Measurements from ENCODE around the gene KCNE5.

The KCNE5 gene

DNA sequence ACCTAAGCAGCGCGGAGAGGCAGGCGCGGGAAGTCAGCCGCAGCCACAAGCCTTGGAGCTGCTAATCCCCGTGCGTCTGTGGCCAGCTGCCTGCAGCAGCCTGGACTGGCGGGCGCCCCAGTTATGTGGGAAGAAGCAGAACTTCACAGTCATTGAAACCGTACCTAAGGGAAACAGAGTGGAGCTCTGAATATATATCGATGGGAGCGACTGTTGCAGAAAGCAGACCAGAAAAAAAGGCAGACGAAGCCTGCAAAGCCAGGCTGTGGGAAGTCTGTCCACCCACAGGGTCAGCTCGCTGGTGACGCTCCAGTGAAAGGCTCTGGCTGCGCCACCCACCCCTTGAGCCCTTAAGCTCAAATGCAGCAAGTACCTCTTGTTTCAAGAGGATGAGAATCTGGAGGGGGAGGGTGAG, 24.7 kb downstream of the KCNE5 start:
- Histone ChIP-seq H2BK5ac (ENCODE audit: low read length) (no peak overlapping the region), H2BK120ac (ENCODE audit: low read depth, low read length) (no peak overlapping the region), H4K8ac (ENCODE audit: low read depth, low read length) (no peak overlapping the region), H3K18ac (ENCODE audit: low read length) (no peak overlapping the region), H3K27me3 (ENCODE audit: insufficient read depth, low read length, poor library complexity) (no peaks in the 10 kb centered on the region), H3K79me2 (ENCODE audit: control insufficient read depth, insufficient read depth, low read length) (no peaks in the 10 kb centered on the region), H2BK15ac (replicated peaks; ENCODE audit: low read depth) (no peak overlapping the region), H3K4me1 (ENCODE audit: control insufficient read depth, low read depth, low read length) (no peaks in the 10 kb centered on the region), H3K79me1 (ENCODE audit: low read length) (no peaks in the 10 kb centered on the region), H3K36me3 (ENCODE audit: control insufficient read depth, insufficient read depth, low read length) (no peaks in the 10 kb centered on the region), H3K4ac (ENCODE audit: low read depth, low read length) (no peak overlapping the region), H3K23ac (ENCODE audit: low read length) (no peak overlapping the region), H3K4me3 (ENCODE audit: low read length) (no peak overlapping the region), H4K5ac (ENCODE audit: low read length) (no peak overlapping the region), H3K27ac (ENCODE audit: low read depth, low read length) (no peak overlapping the region), H2AK5ac (ENCODE audit: low read length) (no peak overlapping the region), H3K9ac (ENCODE audit: low read length) (no peak overlapping the region), H3K4me2 (ENCODE audit: low read length) (no peak overlapping the region), H3K56ac (ENCODE audit: low read length) (no peak overlapping the region)
- peak; percentile 15 for DNase-seq
- no CpG with 5 or more reads among the region's 16 CpGs for WGBS (ENCODE audit: extremely low coverage, insufficient coverage, low lambda C conversion rate)

DNA sequence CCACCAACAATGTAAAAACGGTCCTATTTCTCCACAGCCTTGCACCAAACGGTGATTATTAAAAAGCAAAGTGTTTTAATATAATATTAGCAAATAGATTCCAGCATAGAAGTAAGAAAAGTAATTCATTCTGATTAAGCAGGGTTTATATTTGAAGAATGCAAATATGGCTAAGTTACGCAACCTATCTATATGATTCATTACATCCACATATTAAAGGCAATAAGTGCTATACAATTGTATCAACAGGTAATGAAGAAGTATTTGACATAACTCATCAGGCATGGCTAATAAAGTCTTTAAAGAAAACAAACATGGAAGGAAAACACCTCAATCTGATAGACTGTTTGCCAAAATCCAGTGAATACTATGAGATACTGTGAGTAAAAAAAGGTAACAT, 29.0 kb downstream of the KCNE5 start:
- H4K8ac ChIP-seq (ENCODE audit: low read depth, low read length), result no peak overlapping the region
- H3K9ac ChIP-seq (ENCODE audit: low read length), result no peak overlapping the region
- H2AK5ac ChIP-seq (ENCODE audit: low read length), result no peak overlapping the region
- no peak overlapping the region for H4K5ac ChIP-seq (ENCODE audit: low read length)
- H3K79me2 ChIP-seq (ENCODE audit: control insufficient read depth, insufficient read depth, low read length), result no peaks in the 10 kb centered on the region
- H2BK120ac ChIP-seq (ENCODE audit: low read depth, low read length), result no peak overlapping the region
- no peaks in the 10 kb centered on the region for H3K79me1 ChIP-seq (ENCODE audit: low read length)
- no peak overlapping the region for H2BK15ac ChIP-seq (replicated peaks; ENCODE audit: low read depth)
- no peaks in the 10 kb centered on the region for H3K27me3 ChIP-seq (ENCODE audit: insufficient read depth, low read length, poor library complexity)
- H3K4me1 ChIP-seq (ENCODE audit: control insufficient read depth, low read depth, low read length), result no peaks in the 10 kb centered on the region
- H3K56ac ChIP-seq (ENCODE audit: low read length), result no peak overlapping the region
- no peak overlapping the region for H3K18ac ChIP-seq (ENCODE audit: low read length)
- H3K36me3 ChIP-seq (ENCODE audit: control insufficient read depth, insufficient read depth, low read length), result no peaks in the 10 kb centered on the region
- no peak overlapping the region for H3K27ac ChIP-seq (ENCODE audit: low read depth, low read length)
- H2BK5ac ChIP-seq (ENCODE audit: low read length), result no peak overlapping the region
- no peak overlapping the region for H3K4me3 ChIP-seq (ENCODE audit: low read length)
- no peak for DNase-seq
- H3K4ac ChIP-seq (ENCODE audit: low read depth, low read length), result no peak overlapping the region
- H3K4me2 ChIP-seq (ENCODE audit: low read length), result no peak overlapping the region
- no CpG with 5 or more reads among the region's 3 CpGs for WGBS (ENCODE audit: extremely low coverage, insufficient coverage, low lambda C conversion rate)
- H3K23ac ChIP-seq (ENCODE audit: low read length), result no peak overlapping the region

DNA sequence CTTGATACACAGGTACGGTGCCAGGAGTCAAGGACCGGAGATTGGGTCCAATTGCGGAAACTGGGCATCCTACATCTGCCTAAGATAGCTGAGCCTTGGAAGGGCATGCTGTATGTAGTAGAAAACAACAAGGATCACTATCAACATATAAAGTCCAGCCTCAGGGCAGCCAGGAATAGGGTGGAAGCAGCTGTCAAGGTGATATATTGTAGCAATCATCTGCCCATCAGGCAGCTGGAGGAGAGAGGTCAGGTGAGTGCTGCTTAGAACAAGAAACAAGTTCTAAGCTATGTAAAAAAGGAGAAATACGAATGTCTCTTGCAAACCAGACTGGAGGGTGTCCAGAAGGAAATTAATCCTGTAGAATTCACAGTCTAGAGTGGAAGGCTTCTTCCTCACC, 34.8 kb downstream of the KCNE5 start:
- no peaks in the 10 kb centered on the region for H3K27me3 ChIP-seq (ENCODE audit: insufficient read depth, low read length, poor library complexity)
- H3K79me1 ChIP-seq (ENCODE audit: low read length), result no peaks in the 10 kb centered on the region

DNA sequence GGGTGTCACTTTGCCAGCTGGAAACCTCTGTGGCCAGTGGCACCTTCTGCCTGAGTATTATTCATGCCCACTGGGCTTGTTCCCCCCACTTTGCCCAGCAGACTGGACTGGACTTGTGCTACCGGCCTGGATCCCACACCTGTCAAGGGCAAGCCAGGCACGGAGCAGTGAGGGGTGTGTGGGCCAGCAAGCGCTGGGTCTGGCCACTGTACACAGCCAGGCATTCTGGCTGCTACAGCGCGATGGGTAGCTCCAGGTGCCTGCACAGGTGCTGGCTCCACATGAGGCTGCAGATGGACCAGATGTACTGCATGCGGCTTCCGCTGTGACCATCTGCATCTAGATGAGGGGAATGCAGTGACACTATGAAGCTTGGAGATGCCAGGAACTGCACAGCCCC, 39.5 kb downstream of the KCNE5 start:
- WGBS (ENCODE audit: extremely low coverage, insufficient coverage, low lambda C conversion rate), result no CpG with 5 or more reads among the region's 7 CpGs
- Histone ChIP-seq H2BK120ac (ENCODE audit: low read depth, low read length) (no peak overlapping the region), H3K27ac (ENCODE audit: low read depth, low read length) (no peak overlapping the region), H2BK5ac (ENCODE audit: low read length) (no peak overlapping the region), H3K9ac (ENCODE audit: low read length) (no peak overlapping the region), H3K79me2 (ENCODE audit: control insufficient read depth, insufficient read depth, low read length) (no peaks in the 10 kb centered on the region), H2BK15ac (replicated peaks; ENCODE audit: low read depth) (no peak overlapping the region), H3K56ac (ENCODE audit: low read length) (no peak overlapping the region), H3K4me2 (ENCODE audit: low read length) (no peak overlapping the region), H3K4me1 (ENCODE audit: control insufficient read depth, low read depth, low read length) (no peaks in the 10 kb centered on the region), H4K8ac (ENCODE audit: low read depth, low read length) (no peak overlapping the region), H4K5ac (ENCODE audit: low read length) (no peak overlapping the region), H3K4ac (ENCODE audit: low read depth, low read length) (no peak overlapping the region), H3K27me3 (ENCODE audit: insufficient read depth, low read length, poor library complexity) (no peaks in the 10 kb centered on the region), H3K23ac (ENCODE audit: low read length) (no peak overlapping the region), H3K79me1 (ENCODE audit: low read length) (no peaks in the 10 kb centered on the region), H2AK5ac (ENCODE audit: low read length) (no peak overlapping the region), H3K4me3 (ENCODE audit: low read length) (no peak overlapping the region), H3K36me3 (ENCODE audit: control insufficient read depth, insufficient read depth, low read length) (no peaks in the 10 kb centered on the region), H3K18ac (ENCODE audit: low read length) (no peak overlapping the region)
- DNase-seq, result no peak

More for the DNA sequence above, 34.8 kb downstream of the KCNE5 start:
- no peak for DNase-seq
- Histone ChIP-seq H2BK5ac (ENCODE audit: low read length) (no peak overlapping the region), H3K4me3 (ENCODE audit: low read length) (no peak overlapping the region), H4K5ac (ENCODE audit: low read length) (no peak overlapping the region), H3K18ac (ENCODE audit: low read length) (no peak overlapping the region), H3K4me1 (ENCODE audit: control insufficient read depth, low read depth, low read length) (no peaks in the 10 kb centered on the region), H3K4ac (ENCODE audit: low read depth, low read length) (no peak overlapping the region), H3K79me2 (ENCODE audit: control insufficient read depth, insufficient read depth, low read length) (no peaks in the 10 kb centered on the region), H3K4me2 (ENCODE audit: low read length) (no peak overlapping the region), H2BK120ac (ENCODE audit: low read depth, low read length) (no peak overlapping the region), H3K27ac (ENCODE audit: low read depth, low read length) (no peak overlapping the region), H4K8ac (ENCODE audit: low read depth, low read length) (no peak overlapping the region), H2AK5ac (ENCODE audit: low read length) (no peak overlapping the region), H3K23ac (ENCODE audit: low read length) (no peak overlapping the region), H3K36me3 (ENCODE audit: control insufficient read depth, insufficient read depth, low read length) (no peaks in the 10 kb centered on the region), H3K56ac (ENCODE audit: low read length) (no peak overlapping the region), H3K9ac (ENCODE audit: low read length) (no peak overlapping the region), H2BK15ac (replicated peaks; ENCODE audit: low read depth) (no peak overlapping the region)
- no CpG with 5 or more reads among the region's 4 CpGs for WGBS (ENCODE audit: extremely low coverage, insufficient coverage, low lambda C conversion rate)

DNA sequence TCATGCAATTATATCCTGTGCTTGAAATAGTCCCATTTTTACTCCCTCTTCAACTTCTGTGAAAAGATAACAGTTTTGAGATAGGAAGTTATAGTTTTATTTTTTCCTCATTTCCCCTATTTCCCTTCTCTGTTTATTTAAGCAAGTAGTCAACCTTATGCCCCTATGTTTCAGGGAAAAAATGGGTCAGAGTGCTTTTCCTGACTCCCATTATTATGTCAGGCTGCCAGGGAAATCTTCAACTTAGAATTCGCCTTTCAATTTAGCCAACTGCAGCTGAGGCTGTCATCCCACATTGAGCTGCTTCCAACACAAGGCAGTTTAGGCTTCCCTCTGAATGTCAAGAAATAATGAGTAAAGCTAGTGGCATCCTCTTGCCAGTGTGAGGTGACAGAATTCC, 46.1 kb downstream of the KCNE5 start:
- Histone ChIP-seq H3K4ac (ENCODE audit: low read depth, low read length) (no peak overlapping the region), H3K27ac (ENCODE audit: low read depth, low read length) (no peak overlapping the region), H3K79me1 (ENCODE audit: low read length) (no peaks in the 10 kb centered on the region), H4K5ac (ENCODE audit: low read length) (no peak overlapping the region), H2AK5ac (ENCODE audit: low read length) (no peak overlapping the region), H3K18ac (ENCODE audit: low read length) (no peak overlapping the region), H3K9ac (ENCODE audit: low read length) (no peak overlapping the region), H4K8ac (ENCODE audit: low read depth, low read length) (no peak overlapping the region), H3K4me2 (ENCODE audit: low read length) (no peak overlapping the region), H3K56ac (ENCODE audit: low read length) (no peak overlapping the region), H3K79me2 (ENCODE audit: control insufficient read depth, insufficient read depth, low read length) (no peaks in the 10 kb centered on the region), H3K4me3 (ENCODE audit: low read length) (no peak overlapping the region), H3K27me3 (ENCODE audit: insufficient read depth, low read length, poor library complexity) (no peaks in the 10 kb centered on the region), H3K4me1 (ENCODE audit: control insufficient read depth, low read depth, low read length) (no peaks in the 10 kb centered on the region), H2BK15ac (replicated peaks; ENCODE audit: low read depth) (no peak overlapping the region), H3K23ac (ENCODE audit: low read length) (no peak overlapping the region), H2BK120ac (ENCODE audit: low read depth, low read length) (no peak overlapping the region), H2BK5ac (ENCODE audit: low read length) (no peak overlapping the region), H3K36me3 (ENCODE audit: control insufficient read depth, insufficient read depth, low read length) (no peaks in the 10 kb centered on the region)
- no peak for DNase-seq
- no CpG with 5 or more reads among the region's 1 CpG for WGBS (ENCODE audit: extremely low coverage, insufficient coverage, low lambda C conversion rate)

DNA sequence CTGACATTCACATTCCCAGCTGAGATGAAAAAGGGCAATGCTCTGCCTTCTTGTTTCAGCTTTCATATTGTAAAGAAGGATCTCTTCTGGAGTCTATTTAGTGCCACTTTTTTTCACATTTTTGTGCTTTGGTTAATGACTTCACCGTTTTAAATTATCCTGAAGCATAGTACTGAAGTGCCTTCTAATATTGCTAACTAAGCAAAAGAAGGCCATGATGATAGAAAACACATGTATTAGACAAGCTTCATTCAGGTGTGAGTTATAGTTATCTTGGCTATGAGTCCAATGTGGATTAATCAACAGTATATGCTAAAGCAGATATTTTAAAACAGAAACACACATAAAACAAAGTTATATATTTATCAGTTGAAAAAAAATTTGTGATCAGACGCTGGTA, 47.9 kb downstream of the KCNE5 start:
- H3K23ac ChIP-seq (ENCODE audit: low read length), result no peak overlapping the region
- H3K27me3 ChIP-seq (ENCODE audit: insufficient read depth, low read length, poor library complexity), result no peaks in the 10 kb centered on the region
- H3K4me2 ChIP-seq (ENCODE audit: low read length), result no peak overlapping the region
- H3K79me2 ChIP-seq (ENCODE audit: control insufficient read depth, insufficient read depth, low read length), result no peaks in the 10 kb centered on the region
- H3K4me3 ChIP-seq (ENCODE audit: low read length), result no peak overlapping the region
- no peak overlapping the region for H2BK120ac ChIP-seq (ENCODE audit: low read depth, low read length)
- DNase-seq, result no peak
- H3K4me1 ChIP-seq (ENCODE audit: control insufficient read depth, low read depth, low read length), result no peaks in the 10 kb centered on the region
- no peak overlapping the region for H3K4ac ChIP-seq (ENCODE audit: low read depth, low read length)
- H2BK15ac ChIP-seq (replicated peaks; ENCODE audit: low read depth), result no peak overlapping the region
- no peak overlapping the region for H3K56ac ChIP-seq (ENCODE audit: low read length)
- no peaks in the 10 kb centered on the region for H3K36me3 ChIP-seq (ENCODE audit: control insufficient read depth, insufficient read depth, low read length)
- no peak overlapping the region for H3K18ac ChIP-seq (ENCODE audit: low read length)
- H3K79me1 ChIP-seq (ENCODE audit: low read length), result no peaks in the 10 kb centered on the region
- no peak overlapping the region for H4K5ac ChIP-seq (ENCODE audit: low read length)
- no peak overlapping the region for H3K27ac ChIP-seq (ENCODE audit: low read depth, low read length)
- no peak overlapping the region for H2AK5ac ChIP-seq (ENCODE audit: low read length)
- WGBS (ENCODE audit: extremely low coverage, insufficient coverage, low lambda C conversion rate), result no CpG with 5 or more reads among the region's 2 CpGs
- H4K8ac ChIP-seq (ENCODE audit: low read depth, low read length), result no peak overlapping the region
- no peak overlapping the region for H2BK5ac ChIP-seq (ENCODE audit: low read length)
- no peak overlapping the region for H3K9ac ChIP-seq (ENCODE audit: low read length)
